Upper lobe of left lung (tissue), 4 donors: ENCODE measurements around the gene ADAMTS19.

Experiments
- CTCF ChIP-seq, 6 experiments: fragments of 450-650 bp in 4 of 6; fragments of 200-600 bp in 2 of 6; sonication (generic) in 2 of 6; IDR thresholded peaks; one replicate each; pipeline ENCODE4 v1.5.1; 2016 to 2019; ENCODE audit warnings: antibody characterized with exemption in 6 of 6
- EP300 ChIP-seq, 4 donors: sonication (generic); formaldehyde crosslinking; IDR thresholded peaks; one replicate each; pipeline ENCODE4 v1.5.1; 2017; ENCODE audit warnings: antibody characterized with exemption in 4 of 4, control low read depth in 2 of 4

GRCh38 chr5:129593525-129593924 is 133.4 kb downstream of the ADAMTS19 start:
- TF ChIP-seq CTCF (IDR thresholded peaks at IDR 0.05) (no peak), EP300 (IDR thresholded peaks at IDR 0.05) (no peak)
